SK-N-SH treated with all-trans-retinoic acid at 6 μM for 48 hours (cell line): ENCODE measurements around the gene PPP6R2.

Experiments used
- ATAC-seq: fragments of 200-7000 bp; cut with Tn5 transposase; 3 replicates; pipeline ENCODE4 v1.9.1; 2020; ENCODE audit warnings: mild to moderate bottlenecking, moderate library complexity
- ARNTL ChIP-seq: fragments of 450-650 bp; formaldehyde crosslinking; IDR thresholded peaks from 2 replicates; pipeline ENCODE4 v1.5.0; 2020; ENCODE audit warnings: low read depth, mild to moderate bottlenecking, moderate library complexity, borderline replicate concordance
- BACH2 ChIP-seq: fragments of 250-450 bp; sonication (Bioruptor Pico); IDR thresholded peaks from 2 replicates; pipeline ENCODE4 v1.9.0; 2021; ENCODE audit warnings: mild to moderate bottlenecking, borderline replicate concordance
- CSRNP3 ChIP-seq: fragments of 250-450 bp; sonication (Bioruptor Pico); IDR thresholded peaks from 2 replicates; pipeline ENCODE4 v1.5.1; 2021; ENCODE audit warnings: mild to moderate bottlenecking, moderate library complexity
- ESRRG ChIP-seq: fragments of 250-450 bp; sonication (Bioruptor Pico); IDR thresholded peaks from 2 replicates; pipeline ENCODE4 v1.6.1; 2021; ENCODE audit warnings: mild to moderate bottlenecking
- GLIS3 ChIP-seq: fragments of 250-450 bp; sonication (Bioruptor Pico); IDR thresholded peaks from 2 replicates; pipeline ENCODE4 v1.5.0; 2020; ENCODE audit warnings: mild to moderate bottlenecking, moderate library complexity
- ISL1 ChIP-seq: fragments of 250-450 bp; sonication (Bioruptor Pico); IDR thresholded peaks from 2 replicates; pipeline ENCODE4 v2.1.2; 2022; ENCODE audit warnings: mild to moderate bottlenecking, moderate library complexity
- OSR1 ChIP-seq: fragments of 250-450 bp; sonication (Bioruptor Pico); IDR thresholded peaks from 2 replicates; pipeline ENCODE4 v1.8.0; 2022; ENCODE audit warnings: moderate library complexity, mild to moderate bottlenecking, inconsistent platforms
- PATZ1 ChIP-seq: fragments of 250-450 bp; sonication (Bioruptor Pico); IDR thresholded peaks from 2 replicates; pipeline ENCODE4 v1.8.0; 2020; ENCODE audit warnings: mild to moderate bottlenecking, moderate library complexity, borderline replicate concordance
- POU6F1 ChIP-seq: fragments of 250-450 bp; sonication (Bioruptor Pico); IDR thresholded peaks from 2 replicates; pipeline ENCODE4 v1.8.0; 2021; ENCODE audit warnings: low read depth, mild to moderate bottlenecking, moderate library complexity, borderline replicate concordance
- PPARA ChIP-seq: fragments of 250-450 bp; sonication (Bioruptor Pico); IDR thresholded peaks from 2 replicates; pipeline ENCODE4 v1.5.0; 2020; ENCODE audit warnings: mild to moderate bottlenecking, borderline replicate concordance
- RARB ChIP-seq: fragments of 250-450 bp; sonication (Bioruptor Pico); IDR thresholded peaks from 2 replicates; pipeline ENCODE4 v1.8.0; 2021; ENCODE audit warnings: mild to moderate bottlenecking, moderate library complexity
- SNAI2 ChIP-seq: fragments of 250-450 bp; sonication (Bioruptor Pico); IDR thresholded peaks from 2 replicates; pipeline ENCODE4 v1.5.0; 2020; ENCODE audit warnings: mild to moderate bottlenecking, moderate library complexity
- ZC3H10 ChIP-seq: fragments of 250-450 bp; sonication (Bioruptor Pico); IDR thresholded peaks from 2 replicates; pipeline ENCODE4 v1.5.1; 2021; ENCODE audit warnings: mild to moderate bottlenecking, moderate library complexity
- ZFP3 ChIP-seq: fragments of 250-450 bp; sonication (Bioruptor Pico); IDR thresholded peaks from 2 replicates; pipeline ENCODE4 v1.5.0; 2020; ENCODE audit warnings: mild to moderate bottlenecking, moderate library complexity
- ZFP30 ChIP-seq: fragments of 450-650 bp; formaldehyde crosslinking; IDR thresholded peaks from 2 replicates; pipeline ENCODE4 v1.5.0; 2022; ENCODE audit warnings: mild to moderate bottlenecking, moderate library complexity
- ZNF70 ChIP-seq: fragments of 450-650 bp; formaldehyde crosslinking; IDR thresholded peaks from 2 replicates; pipeline ENCODE4 v1.5.0; 2020; ENCODE audit warnings: mild to moderate bottlenecking, moderate library complexity
- ZNF8 ChIP-seq: fragments of 450-650 bp; formaldehyde crosslinking; IDR thresholded peaks from 2 replicates; pipeline ENCODE4 v1.5.0; 2020; ENCODE audit warnings: mild to moderate bottlenecking, moderate library complexity

The PPP6R2 gene

GRCh38 chr22:50490531-50491308, 147.6 kb downstream of the PPP6R2 start:
- no peak for ATAC-seq
- TF ChIP-seq ZC3H10 (CRISPR knock-in tag) (no peak), CSRNP3 (CRISPR knock-in tag) (no peak), GLIS3 (CRISPR knock-in tag) (no peak), PATZ1 (CRISPR knock-in tag) (no peak), ZNF70 (CRISPR knock-in tag) (no peak), ESRRG (CRISPR knock-in tag) (no peak), OSR1 (CRISPR knock-in tag) (no peak), ZFP3 (CRISPR knock-in tag) (no peak), SNAI2 (CRISPR knock-in tag) (no peak), ARNTL (CRISPR knock-in tag) (no peak), PPARA (CRISPR knock-in tag) (no peak), POU6F1 (CRISPR knock-in tag) (no peak), BACH2 (no peak), ZFP30 (CRISPR knock-in tag) (no peak), RARB (CRISPR knock-in tag) (no peak), ISL1 (CRISPR knock-in tag) (no peak), ZNF8 (CRISPR knock-in tag) (no peak)
